ENCODE results near the gene EBF3. TPM values are rescaled to one million over a fixed set of nuclear protein-coding genes. Genes with fewer than 3 reads are reported as not detected.
A peak's percentile ranks its signal among the peaks of the same experiment; 100 is the strongest.

EBF3 gene
- total RNA-seq, 4 donors from 2014 or later, result 1.5 to 4.1 (median 1.9) TPM; not detected in 1

DNA sequence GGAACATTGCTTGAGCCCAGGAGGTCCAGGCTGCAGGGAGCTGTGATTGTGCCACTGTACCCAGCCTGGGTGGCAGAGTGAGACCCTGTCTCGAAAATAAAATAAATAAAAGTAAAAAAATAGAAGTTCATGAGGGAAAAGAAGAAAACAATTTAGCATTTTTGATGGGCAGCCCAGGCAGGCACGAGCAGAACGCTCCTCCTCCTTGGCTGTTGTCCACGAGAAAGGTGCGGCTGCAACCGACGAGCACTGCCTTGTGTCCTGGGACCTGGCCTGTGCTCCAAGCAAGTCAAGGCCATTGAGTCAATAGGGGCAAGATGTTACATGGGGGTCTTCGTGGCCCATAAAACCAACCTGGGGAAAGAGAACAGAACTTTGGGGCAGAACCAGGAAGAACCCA is 25.6 kb downstream of the EBF3 start:
- TF ChIP-seq, protein P1, sequence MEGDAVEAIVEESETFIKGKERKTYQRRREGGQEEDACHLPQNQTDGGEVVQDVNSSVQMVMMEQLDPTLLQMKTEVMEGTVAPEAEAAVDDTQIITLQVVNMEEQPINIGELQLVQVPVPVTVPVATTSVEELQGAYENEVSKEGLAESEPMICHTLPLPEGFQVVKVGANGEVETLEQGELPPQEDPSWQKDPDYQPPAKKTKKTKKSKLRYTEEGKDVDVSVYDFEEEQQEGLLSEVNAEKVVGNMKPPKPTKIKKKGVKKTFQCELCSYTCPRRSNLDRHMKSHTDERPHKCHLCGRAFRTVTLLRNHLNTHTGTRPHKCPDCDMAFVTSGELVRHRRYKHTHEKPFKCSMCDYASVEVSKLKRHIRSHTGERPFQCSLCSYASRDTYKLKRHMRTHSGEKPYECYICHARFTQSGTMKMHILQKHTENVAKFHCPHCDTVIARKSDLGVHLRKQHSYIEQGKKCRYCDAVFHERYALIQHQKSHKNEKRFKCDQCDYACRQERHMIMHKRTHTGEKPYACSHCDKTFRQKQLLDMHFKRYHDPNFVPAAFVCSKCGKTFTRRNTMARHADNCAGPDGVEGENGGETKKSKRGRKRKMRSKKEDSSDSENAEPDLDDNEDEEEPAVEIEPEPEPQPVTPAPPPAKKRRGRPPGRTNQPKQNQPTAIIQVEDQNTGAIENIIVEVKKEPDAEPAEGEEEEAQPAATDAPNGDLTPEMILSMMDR (IDR thresholded peaks at IDR 0.05), result no peak
- TF ChIP-seq POLR2A (IDR thresholded peaks at IDR 0.05), result no peak
- Histone ChIP-seq H3K9me3 (no peaks in the 10 kb centered on the region), H3K27ac (no peak overlapping the region), H3K4me1 (no peaks in the 10 kb centered on the region), H3K36me3 (no peaks in the 10 kb centered on the region), H3K4me3 (no peak overlapping the region), H3K27me3 (no peaks in the 10 kb centered on the region)
- peak in 2 of 3 donors; percentile 3 to 27 for DNase-seq

DNA sequence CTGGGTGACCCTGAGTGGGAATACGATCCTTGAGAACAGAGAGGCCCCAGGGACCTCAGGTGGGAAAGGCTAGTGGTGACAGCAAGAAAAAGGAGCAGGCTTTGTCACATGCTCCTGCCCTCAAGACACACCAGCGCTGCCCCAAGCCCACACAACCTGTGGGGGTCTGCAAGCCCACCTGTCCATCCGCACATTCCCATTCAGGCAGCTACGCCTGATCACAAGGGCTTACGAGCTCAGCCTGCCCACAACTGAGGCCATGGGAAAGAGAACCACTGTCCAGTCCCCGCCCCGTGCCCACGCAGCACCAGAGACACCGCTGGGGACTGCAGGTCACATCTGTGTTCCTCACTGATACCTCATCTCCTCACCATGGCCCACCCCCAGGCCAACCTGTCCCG is 26.7 kb downstream of the EBF3 start:
- peak in 1 of 3 donors; percentile 29 for DNase-seq
- no peaks in the 10 kb centered on the region for H3K4me1 ChIP-seq
- no peak for TF ChIP-seq POLR2A (IDR thresholded peaks at IDR 0.05)
- TF ChIP-seq, protein P1 (IDR thresholded peaks at IDR 0.05), result no peak

DNA sequence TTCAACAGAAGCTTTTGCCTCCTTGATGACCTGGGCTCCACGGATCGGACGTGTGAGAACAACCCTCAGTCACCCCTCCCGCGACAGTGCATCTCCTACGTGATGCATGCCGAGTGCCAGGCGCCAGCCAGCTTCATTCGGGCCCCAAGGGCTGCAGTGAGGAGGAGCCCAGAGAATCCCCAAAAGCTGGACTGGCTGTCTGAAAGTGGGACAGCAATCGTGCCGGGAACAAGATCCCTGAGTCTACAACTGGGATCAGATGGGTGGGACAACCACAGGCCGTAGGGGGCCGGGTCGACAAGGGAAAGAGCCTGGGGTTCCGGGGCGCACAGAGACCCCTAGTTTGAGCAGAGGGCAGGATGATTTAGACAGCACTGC is 27.2 kb downstream of the EBF3 start:
- Histone ChIP-seq H3K4me1 (no peaks in the 10 kb centered on the region), H3K36me3 (no peaks in the 10 kb centered on the region), H3K9me3 (no peaks in the 10 kb centered on the region), H3K27me3 (no peaks in the 10 kb centered on the region), H3K27ac (no peak overlapping the region), H3K4me3 (no peak overlapping the region)
- TF ChIP-seq, protein P1 (IDR thresholded peaks at IDR 0.05), result no peak
- TF ChIP-seq POLR2A (IDR thresholded peaks at IDR 0.05), result no peak
- peak in 2 of 3 donors; percentile 27 to 33 for DNase-seq

More for the DNA sequence above, 26.7 kb downstream of the EBF3 start:
- H3K36me3 ChIP-seq, result no peaks in the 10 kb centered on the region
- H3K27ac ChIP-seq, result no peak overlapping the region
- H3K4me3 ChIP-seq, result no peak overlapping the region
- no peaks in the 10 kb centered on the region for H3K9me3 ChIP-seq
- H3K27me3 ChIP-seq, result no peaks in the 10 kb centered on the region

DNA sequence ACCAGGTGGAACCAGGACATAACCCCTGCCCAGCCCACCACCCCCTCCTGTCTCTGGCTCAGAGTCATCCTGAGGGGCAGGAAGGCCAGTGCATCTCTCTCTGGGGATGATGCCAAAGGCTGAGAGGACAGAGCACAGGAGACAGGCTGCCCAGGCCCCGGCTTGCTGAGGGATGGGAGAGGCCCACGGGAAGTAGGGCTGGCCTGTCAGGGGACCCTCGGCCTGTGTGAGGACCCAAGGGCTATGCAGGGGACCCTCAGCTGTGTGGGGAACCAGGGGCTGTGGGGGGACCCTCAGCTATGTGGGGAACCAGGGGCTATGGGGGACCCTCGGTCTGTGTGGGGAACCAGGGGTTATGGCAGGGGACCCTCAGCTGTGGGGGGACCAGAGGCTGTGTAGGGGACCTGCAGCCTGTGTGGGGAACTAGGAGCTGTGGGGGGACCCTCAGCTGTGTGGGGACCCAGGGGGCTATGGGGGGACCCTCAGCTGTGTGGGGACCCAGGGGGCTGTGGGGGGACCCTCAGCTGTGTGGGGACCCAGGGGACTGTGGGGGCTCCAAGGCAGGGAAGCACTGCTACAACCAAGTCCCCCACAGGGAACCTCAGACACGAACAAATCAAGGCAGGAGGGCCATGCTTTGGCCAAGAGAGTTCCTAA is 27.7 kb downstream of the EBF3 start:
- no peak overlapping the region for H3K27ac ChIP-seq
- no peaks in the 10 kb centered on the region for H3K27me3 ChIP-seq
- peak in 2 of 3 donors; percentile 12 to 37 for DNase-seq
- TF ChIP-seq, protein P1 (IDR thresholded peaks at IDR 0.05), result no peak
- no peak for TF ChIP-seq POLR2A (IDR thresholded peaks at IDR 0.05)
- no peaks in the 10 kb centered on the region for H3K9me3 ChIP-seq
- H3K4me1 ChIP-seq, result no peaks in the 10 kb centered on the region
- no peaks in the 10 kb centered on the region for H3K36me3 ChIP-seq
- H3K4me3 ChIP-seq, result no peak overlapping the region

DNA sequence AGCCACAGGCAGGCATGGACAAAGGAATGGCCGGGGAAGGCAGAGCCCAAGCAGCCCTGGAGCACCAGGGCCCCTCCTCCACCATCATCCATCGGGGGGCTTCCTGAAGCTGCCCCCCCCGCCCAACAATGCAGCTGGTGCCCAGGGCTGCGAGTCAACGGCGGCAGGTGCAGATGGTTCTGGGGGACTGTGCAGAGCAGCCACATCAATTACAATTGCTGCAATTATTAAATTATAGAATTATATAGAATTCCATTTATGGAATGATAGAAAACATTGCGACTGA is 28.3 kb downstream of the EBF3 start:
- Histone ChIP-seq H3K36me3 (no peaks in the 10 kb centered on the region), H3K27ac (no peak overlapping the region), H3K4me1 (no peaks in the 10 kb centered on the region), H3K27me3 (no peaks in the 10 kb centered on the region), H3K9me3 (no peaks in the 10 kb centered on the region), H3K4me3 (no peak overlapping the region)
- DNase-seq, result no peak
- TF ChIP-seq, protein P1 (IDR thresholded peaks at IDR 0.05), result no peak
- no peak for TF ChIP-seq POLR2A (IDR thresholded peaks at IDR 0.05)

All from Peyer's patch (tissue), 4 donors.